HepG2 (cell line): Measurements from ENCODE around the gene MIER1. TPM values are rescaled to one million over a fixed set of nuclear protein-coding genes. Genes with fewer than 3 reads are reported as not detected.

Source experiments
- CAMTA2 ChIP-seq: sonication (generic); formaldehyde crosslinking; IDR thresholded peaks from 2 replicates; pipeline ENCODE4 v1.4.0; 2020; ENCODE audit warnings: mild to moderate bottlenecking, missing genetic modification reagents, borderline replicate concordance
- CREB1 ChIP-seq, 2 experiments: fragments of 450-650 bp in 1 of 2; IDR thresholded peaks; 2 replicates each; pipeline ENCODE4 v1.6.1; 2016 to 2017; ENCODE audit warnings: control low read depth in 1 of 2, mild to moderate bottlenecking in 1 of 2, missing compliant biosample characterization in 1 of 2, missing genetic modification characterization in 1 of 2
- ELF4 ChIP-seq: sonication (generic); formaldehyde crosslinking; IDR thresholded peaks from 2 replicates; pipeline ENCODE4 v1.5.0; 2020; ENCODE audit warnings: missing genetic modification reagents, mild to moderate bottlenecking, moderate library complexity, borderline replicate concordance
- GATAD2A ChIP-seq: IDR thresholded peaks from 2 replicates; pipeline ENCODE4 v1.6.1; 2016
- HNRNPL ChIP-seq: fragments of 200-400 bp; formaldehyde crosslinking; IDR thresholded peaks from 2 replicates; pipeline ENCODE4 v1.6.1; 2017; ENCODE audit warnings: mild to moderate bottlenecking, low read depth, low read length
- KDM5B ChIP-seq: sonication (generic); formaldehyde crosslinking; IDR thresholded peaks from 2 replicates; pipeline ENCODE4 v1.4.0; 2020; ENCODE audit warnings: missing genetic modification reagents, mild to moderate bottlenecking, borderline replicate concordance
- MNT ChIP-seq: fragments of 450-650 bp; IDR thresholded peaks from 2 replicates; pipeline ENCODE4 v1.6.1; 2016
- ONECUT2 ChIP-seq: sonication (generic); formaldehyde crosslinking; IDR thresholded peaks from 2 replicates; pipeline ENCODE4 v1.4.0; 2020; ENCODE audit warnings: missing genetic modification reagents
- POLR2G ChIP-seq: fragments of 200-400 bp; formaldehyde crosslinking; IDR thresholded peaks from 2 replicates; pipeline ENCODE4 v1.6.1; 2018; ENCODE audit warnings: mild to moderate bottlenecking, low read depth, low read length, moderate library complexity
- RFX5 ChIP-seq: IDR thresholded peaks from 2 replicates; pipeline ENCODE4 v1.6.1; 2011; ENCODE audit warnings: low read depth, low read length, improper control_type of control experiment
- SALL1 ChIP-seq: sonication (generic); formaldehyde crosslinking; IDR thresholded peaks from 2 replicates; pipeline ENCODE4 v1.8.0; 2022; ENCODE audit warnings: mild to moderate bottlenecking, missing genetic modification reagents
- SKI ChIP-seq: fragments of 450-650 bp; IDR thresholded peaks from one replicate; pipeline ENCODE4 v1.6.1; 2018; ENCODE audit warnings: mild to moderate bottlenecking; ENCODE audit not compliant: partially characterized antibody
- SOX13 ChIP-seq, 3 experiments: fragments of 450-650 bp in 1 of 3; sonication (generic) in 1 of 3; formaldehyde crosslinking in 1 of 3; IDR thresholded peaks in 2 of 3; conservative IDR thresholded peaks in 1 of 3; 2 replicates each; pipeline versions ENCODE4 v1.5.0 to v1.6.1; 2016 to 2020; ENCODE audit warnings: antibody characterized with exemption in 1 of 3, mild to moderate bottlenecking in 1 of 3, missing compliant biosample characterization in 1 of 3, missing genetic modification reagents in 1 of 3, moderate library complexity in 1 of 3
- THRA ChIP-seq: sonication (generic); formaldehyde crosslinking; IDR thresholded peaks from 2 replicates; pipeline ENCODE4 v1.4.0; 2020; ENCODE audit warnings: missing genetic modification reagents, borderline replicate concordance
- XRCC5 ChIP-seq: fragments of 200-400 bp; formaldehyde crosslinking; optimal IDR thresholded peaks from 2 replicates; pipeline ENCODE3; 2017; ENCODE audit warnings: mild to moderate bottlenecking, low read length
- ZBTB21 ChIP-seq: sonication (generic); formaldehyde crosslinking; IDR thresholded peaks from 2 replicates; pipeline ENCODE4 v1.4.0; 2020; ENCODE audit warnings: missing genetic modification reagents
- ZNF121 ChIP-seq: sonication (generic); formaldehyde crosslinking; IDR thresholded peaks from 2 replicates; pipeline ENCODE4 v1.5.0; 2020; ENCODE audit warnings: mild to moderate bottlenecking, missing genetic modification reagents
- ZNF143 ChIP-seq: sonication (generic); formaldehyde crosslinking; IDR thresholded peaks from 2 replicates; pipeline ENCODE4 v1.4.0; 2020; ENCODE audit warnings: missing genetic modification reagents
- ZNF251 ChIP-seq: sonication (generic); formaldehyde crosslinking; IDR thresholded peaks from 2 replicates; pipeline ENCODE4 v1.9.0; 2021; ENCODE audit warnings: mild to moderate bottlenecking, missing genetic modification reagents
- ZNF34 ChIP-seq: sonication (generic); formaldehyde crosslinking; IDR thresholded peaks from 2 replicates; pipeline ENCODE4 v1.4.0; 2020; ENCODE audit warnings: mild to moderate bottlenecking, missing genetic modification reagents, borderline replicate concordance
- ZNF557 ChIP-seq: sonication (generic); formaldehyde crosslinking; IDR thresholded peaks from 2 replicates; pipeline ENCODE4 v1.4.0; 2020; ENCODE audit warnings: missing genetic modification reagents
- ZSCAN21 ChIP-seq: sonication (generic); formaldehyde crosslinking; IDR thresholded peaks from 2 replicates; pipeline ENCODE4 v1.8.0; 2022; ENCODE audit warnings: mild to moderate bottlenecking, missing genetic modification reagents, moderate library complexity, borderline replicate concordance
- polyA plus RNA-seq, 8 experiments: library from polyadenylated mRNA; depleted of rRNA in 3 of 8; stranded (reverse) in 7 of 8; unstranded in 1 of 8; fragments of >200 nt; fragmentation: Illumina TruSeq in 4 of 8; extraction: Trizol in 4 of 8; gene quantifications; 2 replicates each; pipeline versions ENCODE4 v1.2.1 to v1.2.3, GENCODE V29; 2011 to 2016; ENCODE audit warnings: low read depth in 4 of 8, missing spikeins in 1 of 8, mixed read lengths in 1 of 8; ENCODE audit not compliant: insufficient read depth in 1 of 8
- total RNA-seq, 5 experiments: library from RNA; depleted of rRNA; stranded (reverse); fragments of >200 nt; fragmentation: Illumina TruSeq; extraction: Trizol; gene quantifications; 2 replicates each; pipeline ENCODE4 v1.2.3, GENCODE V29; 2016; ENCODE audit warnings: low read depth in 1 of 5
- TF ChIP-seq, protein P1 (sequence below): sonication (generic); formaldehyde crosslinking; IDR thresholded peaks from 2 replicates; pipeline ENCODE4 v1.4.0; 2020; ENCODE audit warnings: missing genetic modification reagents; ENCODE audit errors: not compliant biosample characterization
- TF ChIP-seq, protein P2 (sequence below): sonication (generic); formaldehyde crosslinking; IDR thresholded peaks from 2 replicates; pipeline ENCODE4 v1.4.0; 2020; ENCODE audit warnings: missing genetic modification reagents

MIER1 gene
- total and polyA plus RNA-seq, 2 of the 13 experiments (the other 11 are each of a cell fraction or from before 2014, with no cell fraction given), result 7.0 to 30.4 TPM

GRCh38 chr1:66929999-66930822 lies 5.4 kb downstream of the MIER1 start (continued):
- TF ChIP-seq, protein P1, sequence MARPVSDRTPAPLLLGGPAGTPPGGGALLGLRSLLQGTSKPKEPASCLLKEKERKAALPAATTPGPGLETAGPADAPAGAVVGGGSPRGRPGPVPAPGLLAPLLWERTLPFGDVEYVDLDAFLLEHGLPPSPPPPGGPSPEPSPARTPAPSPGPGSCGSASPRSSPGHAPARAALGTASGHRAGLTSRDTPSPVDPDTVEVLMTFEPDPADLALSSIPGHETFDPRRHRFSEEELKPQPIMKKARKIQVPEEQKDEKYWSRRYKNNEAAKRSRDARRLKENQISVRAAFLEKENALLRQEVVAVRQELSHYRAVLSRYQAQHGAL, result no peak
- TF ChIP-seq ZNF251, result no peak
- peak; percentile 58 for TF ChIP-seq SKI
- TF ChIP-seq KDM5B (CRISPR knock-in tag), result no peak; the same call in 1 of the 2 replicates
- TF ChIP-seq ZNF143, result no peak
- TF ChIP-seq, protein P2, sequence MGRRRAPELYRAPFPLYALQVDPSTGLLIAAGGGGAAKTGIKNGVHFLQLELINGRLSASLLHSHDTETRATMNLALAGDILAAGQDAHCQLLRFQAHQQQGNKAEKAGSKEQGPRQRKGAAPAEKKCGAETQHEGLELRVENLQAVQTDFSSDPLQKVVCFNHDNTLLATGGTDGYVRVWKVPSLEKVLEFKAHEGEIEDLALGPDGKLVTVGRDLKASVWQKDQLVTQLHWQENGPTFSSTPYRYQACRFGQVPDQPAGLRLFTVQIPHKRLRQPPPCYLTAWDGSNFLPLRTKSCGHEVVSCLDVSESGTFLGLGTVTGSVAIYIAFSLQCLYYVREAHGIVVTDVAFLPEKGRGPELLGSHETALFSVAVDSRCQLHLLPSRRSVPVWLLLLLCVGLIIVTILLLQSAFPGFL (CRISPR knock-in tag), result no peak
- TF ChIP-seq RFX5, result no peak
- TF ChIP-seq MNT, result no peak
- TF ChIP-seq THRA (CRISPR knock-in tag), result 0 out of 2 replicates have a peak, but pooled peaks have one; percentile 19
- peak; percentile 86 for TF ChIP-seq POLR2G
- TF ChIP-seq ONECUT2 (CRISPR knock-in tag), result no peak
- no peak for TF ChIP-seq XRCC5
- TF ChIP-seq HNRNPL, result 0 out of 2 replicates have a peak, but pooled peaks have one; percentile 17
- TF ChIP-seq CAMTA2 (CRISPR knock-in tag), result no peak
- TF ChIP-seq ZNF557, result no peak
- TF ChIP-seq ZNF121, result 0 out of 2 replicates have a peak, but pooled peaks have one; percentile 19
- TF ChIP-seq ZSCAN21 (CRISPR knock-in tag), result no peak
- no peak for TF ChIP-seq ZNF34 (CRISPR knock-in tag)
- TF ChIP-seq ZBTB21, result no peak
- TF ChIP-seq ELF4, result no peak
- no peak for TF ChIP-seq GATAD2A (CRISPR knock-in tag)
- TF ChIP-seq SALL1 (CRISPR knock-in tag), result peak; percentile 56
- TF ChIP-seq SOX13 (IDR thresholded peaks at IDR 0.05), result no peak
- peak in 1 of 2 experiments; percentile 34; a peak in 1 of 4 replicates for TF ChIP-seq SOX13 (CRISPR knock-in tag; conservative IDR thresholded peaks at IDR 0.05 in 1 of 2, IDR thresholded peaks at IDR 0.05 in 1 of 2)
- no peak for TF ChIP-seq CREB1 (IDR thresholded peaks at IDR 0.05)
- TF ChIP-seq CREB1 (CRISPR knock-in tag; IDR thresholded peaks at IDR 0.05), result peak; percentile 59
